Central memory CD8-positive, alpha-beta T cell (primary cell): Measurements from ENCODE around the gene SPTLC2.
"Not testable (repeated sequence)": the region's sequence is repeated elsewhere in the genome, so short reads cannot be mapped to it uniquely, and the experiment has no call there.

Experiments
- ATAC-seq: fragments of 150-1000 bp; cut with Tn5 transposase; replicated peaks from 2 replicates; pipeline ENCODE4 v1.10.0; 2022; ENCODE audit warnings: mild to moderate bottlenecking, moderate FRiP score, moderate number of reproducible peaks; ENCODE audit not compliant: poor library complexity, severe bottlenecking; ENCODE audit errors: extremely low read depth
- DNase-seq, 2 donors: peaks; one replicate each; pipeline ENCODE4 v3.0.0; 2021; ENCODE audit warnings: low spot score in 2 of 2
- H3K27ac Mint-ChIP-seq: one replicate; pipeline ENCODE4 v1.8.0; 2022; ENCODE audit warnings: low read depth, mild to moderate bottlenecking, moderate library complexity, mixed read lengths
- H3K27me3 Mint-ChIP-seq: one replicate; pipeline ENCODE4 v1.8.0; 2022; ENCODE audit warnings: mixed read lengths
- H3K36me3 Mint-ChIP-seq: one replicate; pipeline ENCODE4 v1.8.0; 2022; ENCODE audit warnings: mild to moderate bottlenecking, moderate library complexity, mixed read lengths; ENCODE audit not compliant: insufficient read depth
- H3K4me1 Mint-ChIP-seq: one replicate; pipeline ENCODE4 v1.8.0; 2022; ENCODE audit warnings: mixed read lengths
- H3K4me3 Mint-ChIP-seq: one replicate; pipeline ENCODE4 v1.8.0; 2022; ENCODE audit warnings: mild to moderate bottlenecking, moderate library complexity, mixed read lengths
- H3K9me3 Mint-ChIP-seq: one replicate; pipeline ENCODE4 v1.8.0; 2022; ENCODE audit warnings: mixed read lengths

Gene SPTLC2

DNA sequence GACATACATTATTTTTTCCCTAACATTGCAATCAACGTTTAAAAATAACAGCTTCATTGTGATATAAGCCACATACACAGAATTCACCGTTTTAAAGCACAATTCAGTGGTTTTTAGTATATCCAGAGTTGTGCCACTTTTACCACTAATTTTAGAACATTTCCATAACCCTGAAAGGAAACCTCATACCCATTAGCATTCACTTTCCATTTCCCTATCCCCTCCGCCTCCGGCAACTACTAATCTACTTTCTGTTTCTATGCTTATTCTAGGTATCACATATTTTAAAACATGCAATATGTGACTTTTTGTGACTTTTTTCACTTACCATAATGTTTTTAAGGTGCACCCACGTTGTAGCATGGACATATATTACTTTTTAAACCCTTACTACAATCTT lies 62.2 kb downstream of the SPTLC2 start:
- H3K4me1 Mint-ChIP-seq = peaks cover 4% of the 10 kb centered on the region

DNA sequence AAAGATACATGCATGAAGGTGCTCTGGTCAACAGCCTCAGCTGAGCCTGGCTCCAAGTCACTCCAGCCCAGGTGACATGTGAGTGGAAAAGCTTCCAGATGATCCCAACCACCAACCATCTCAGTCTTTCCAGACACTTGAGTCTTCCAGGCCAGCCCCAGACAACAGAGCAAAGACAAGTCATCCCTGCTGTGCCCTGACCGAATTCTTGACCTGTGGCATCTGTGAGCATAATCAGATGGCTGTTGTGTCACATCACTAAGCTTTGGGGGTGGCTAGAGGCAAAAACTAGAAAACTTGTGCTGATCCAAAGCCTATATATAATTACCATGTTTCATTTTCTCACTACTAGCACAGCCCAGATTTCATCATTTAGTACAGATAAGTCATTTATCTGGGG lies 67.0 kb downstream of the SPTLC2 start:
- ATAC-seq = no peak
- Mint-ChIP-seq H3K36me3 (peaks cover 28% of the 10 kb centered on the region), H3K4me1 (peaks cover 4% of the 10 kb centered on the region), H3K27me3 (no peaks in the 10 kb centered on the region), H3K9me3 (no peaks in the 10 kb centered on the region), H3K27ac (no peak overlapping the region), H3K4me3 (no peak overlapping the region)
- no peak for DNase-seq

More for the DNA sequence above, 62.2 kb downstream of the SPTLC2 start:
- DNase-seq = no peak
- no peaks in the 10 kb centered on the region for H3K9me3 Mint-ChIP-seq
- no peak for ATAC-seq
- H3K36me3 Mint-ChIP-seq = peaks cover 37% of the 10 kb centered on the region
- H3K4me3 Mint-ChIP-seq = no peak overlapping the region
- H3K27ac Mint-ChIP-seq = peak overlapping the region; percentile 45
- no peaks in the 10 kb centered on the region for H3K27me3 Mint-ChIP-seq

DNA sequence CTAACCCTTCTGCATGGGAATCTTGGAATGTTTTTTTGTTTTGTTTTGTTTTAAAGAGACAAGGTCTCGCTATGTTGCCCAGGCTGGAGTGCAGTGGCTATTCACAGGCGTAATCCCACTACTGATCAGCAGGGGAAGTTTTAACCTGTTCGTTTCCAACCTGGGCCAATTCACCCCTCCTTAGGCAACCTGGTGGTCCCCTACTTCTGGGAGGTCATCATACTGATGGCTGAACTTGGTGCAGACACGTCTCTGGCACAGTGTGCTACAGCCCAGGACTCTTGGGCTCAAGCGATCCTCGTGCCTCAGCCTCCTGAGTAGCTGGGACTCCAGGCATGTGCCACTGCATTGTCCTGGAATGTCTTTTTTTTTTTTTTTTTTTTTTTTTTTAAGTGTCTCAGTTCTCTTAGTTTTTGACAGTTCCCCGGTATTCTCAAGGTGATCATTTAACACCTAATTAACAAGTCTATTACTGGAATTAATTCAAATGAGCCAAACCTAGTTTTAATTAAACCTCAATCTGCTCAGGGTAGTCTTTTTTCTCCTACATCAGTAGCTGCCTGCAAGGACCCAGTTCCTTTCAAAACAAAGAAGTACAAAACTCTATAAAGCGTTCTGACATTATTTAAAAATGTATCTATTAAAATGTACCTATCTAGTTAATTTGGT lies 68.8 kb downstream of the SPTLC2 start:
- Mint-ChIP-seq H3K4me1 (no peaks in the 10 kb centered on the region), H3K4me3 (no peak overlapping the region), H3K27ac (no peak overlapping the region), H3K9me3 (no peaks in the 10 kb centered on the region), H3K36me3 (peaks cover 23% of the 10 kb centered on the region), H3K27me3 (no peaks in the 10 kb centered on the region)
- no peak for DNase-seq
- no peak for ATAC-seq

DNA sequence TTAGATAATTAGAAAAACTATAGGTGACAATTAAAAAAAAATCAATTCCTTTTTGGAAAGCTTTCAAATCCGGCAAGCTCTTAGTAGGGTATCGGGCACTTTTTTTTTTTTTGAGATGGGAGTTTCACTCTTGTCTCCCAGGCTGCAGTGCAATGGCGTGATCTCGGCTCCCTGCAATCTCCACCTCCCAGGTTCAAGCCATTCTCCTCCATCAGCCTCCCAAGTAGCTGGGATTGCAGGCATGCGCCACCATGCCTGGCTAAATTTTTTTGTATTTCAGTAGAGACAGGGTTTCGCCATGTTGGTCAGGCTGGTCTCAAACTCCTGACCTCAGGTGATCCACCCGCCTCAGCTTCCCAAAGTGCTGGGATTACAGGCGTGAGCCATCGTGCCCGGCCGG lies 71.3 kb downstream of the SPTLC2 start:
- H3K36me3 Mint-ChIP-seq = peaks cover 15% of the 10 kb centered on the region
- H3K9me3 Mint-ChIP-seq, ATAC-seq, H3K27ac Mint-ChIP-seq, DNase-seq, H3K4me3 Mint-ChIP-seq, H3K4me1 Mint-ChIP-seq, H3K27me3 Mint-ChIP-seq: not testable (repeated sequence)

GRCh38 chr14:77544571-77544970 lies 71.9 kb downstream of the SPTLC2 start:
- ATAC-seq (no peak), DNase-seq (no peak)
- Mint-ChIP-seq H3K4me1 (peaks cover 4% of the 10 kb centered on the region), H3K27ac (no peak overlapping the region), H3K27me3 (no peaks in the 10 kb centered on the region), H3K9me3 (no peaks in the 10 kb centered on the region), H3K36me3 (peaks cover 14% of the 10 kb centered on the region), H3K4me3 (no peak overlapping the region)

- Mint-ChIP-seq H3K36me3 (peaks cover 14% of the 10 kb centered on the region), H3K27me3 (no peaks in the 10 kb centered on the region), H3K9me3 (no peaks in the 10 kb centered on the region), H3K27ac (no peak overlapping the region), H3K4me3 (no peak overlapping the region), H3K4me1 (peaks cover 4% of the 10 kb centered on the region)
- DNase-seq = no peak
- no peak for ATAC-seq
These were observed 72.7 kb downstream of the SPTLC2 start for GRCh38 chr14:77543637-77544334.

DNA sequence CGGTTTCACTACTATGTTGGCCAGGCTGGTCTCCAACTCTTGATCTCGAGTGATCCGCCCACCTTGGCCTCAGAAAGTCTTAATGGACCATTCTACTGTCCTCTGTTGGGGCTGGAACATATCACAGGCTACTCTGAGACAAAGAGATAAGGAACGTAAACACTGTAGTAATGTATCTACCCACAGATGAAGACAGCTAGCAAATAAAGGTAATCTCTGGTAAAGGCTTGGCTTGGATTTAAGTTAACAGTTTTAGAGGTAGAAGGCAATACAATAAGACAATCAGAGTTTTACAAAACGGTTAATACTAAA lies 73.2 kb downstream of the SPTLC2 start:
- no peaks in the 10 kb centered on the region for H3K27me3 Mint-ChIP-seq
- H3K36me3 Mint-ChIP-seq = peaks cover 10% of the 10 kb centered on the region
- peaks cover 4% of the 10 kb centered on the region for H3K4me1 Mint-ChIP-seq
- no peak overlapping the region for H3K4me3 Mint-ChIP-seq
- no peaks in the 10 kb centered on the region for H3K9me3 Mint-ChIP-seq
- DNase-seq (no peak), ATAC-seq (no peak)
- no peak overlapping the region for H3K27ac Mint-ChIP-seq

- Mint-ChIP-seq H3K36me3 (peaks cover 8% of the 10 kb centered on the region), H3K4me1 (peaks cover 4% of the 10 kb centered on the region), H3K9me3 (no peaks in the 10 kb centered on the region), H3K27me3 (no peaks in the 10 kb centered on the region), H3K27ac (no peak overlapping the region), H3K4me3 (no peak overlapping the region)
- ATAC-seq (peak; percentile 10), DNase-seq (no peak)
These were observed 73.8 kb downstream of the SPTLC2 start for GRCh38 chr14:77542421-77543239.

DNA sequence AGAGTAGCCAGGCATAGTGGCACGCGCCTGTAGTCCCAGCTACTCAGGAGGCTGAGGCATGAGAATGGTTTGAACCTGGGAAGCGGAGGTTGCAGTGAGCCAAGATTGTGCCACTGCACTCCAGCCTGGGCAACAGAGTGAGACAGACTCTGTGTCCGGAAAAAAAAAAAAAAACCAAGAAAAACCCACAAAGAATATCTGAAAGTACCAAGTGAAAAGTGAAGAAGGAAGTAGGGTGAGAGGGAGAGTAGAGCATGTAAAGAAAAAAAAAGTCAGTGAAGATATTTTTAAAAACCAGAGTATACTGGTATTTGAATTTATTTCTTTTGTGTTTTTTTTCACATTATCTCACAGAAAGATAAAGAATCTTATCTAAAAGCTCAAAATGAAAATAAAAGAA lies 74.5 kb downstream of the SPTLC2 start:
- peaks cover 8% of the 10 kb centered on the region for H3K4me1 Mint-ChIP-seq

GRCh38 chr14:77536951-77537350 lies 79.5 kb downstream of the SPTLC2 start:
- not testable (repeated sequence) for DNase-seq, ATAC-seq, H3K9me3 Mint-ChIP-seq, H3K4me3 Mint-ChIP-seq, H3K27ac Mint-ChIP-seq, H3K27me3 Mint-ChIP-seq, H3K36me3 Mint-ChIP-seq
- H3K4me1 Mint-ChIP-seq = peaks cover 18% of the 10 kb centered on the region

More for the DNA sequence above, 74.5 kb downstream of the SPTLC2 start:
- DNase-seq (no peak), ATAC-seq (no peak)
- Mint-ChIP-seq H3K9me3 (no peaks in the 10 kb centered on the region), H3K27me3 (no peaks in the 10 kb centered on the region), H3K36me3 (peaks cover 6% of the 10 kb centered on the region), H3K27ac (no peak overlapping the region), H3K4me3 (no peak overlapping the region)

GRCh38 chr14:77531071-77531470 lies 85.4 kb downstream of the SPTLC2 start:
- Mint-ChIP-seq H3K27ac (no peak overlapping the region), H3K4me3 (no peak overlapping the region), H3K36me3 (peaks cover 15% of the 10 kb centered on the region), H3K9me3 (no peaks in the 10 kb centered on the region), H3K27me3 (no peaks in the 10 kb centered on the region), H3K4me1 (peaks cover 15% of the 10 kb centered on the region)
- no peak for DNase-seq
- no peak for ATAC-seq

GRCh38 chr14:77529963-77530362 lies 86.5 kb downstream of the SPTLC2 start:
- DNase-seq (no peak), ATAC-seq (no peak)
- Mint-ChIP-seq H3K27me3 (no peaks in the 10 kb centered on the region), H3K36me3 (peaks cover 14% of the 10 kb centered on the region), H3K4me3 (no peak overlapping the region), H3K4me1 (peaks cover 5% of the 10 kb centered on the region), H3K27ac (no peak overlapping the region), H3K9me3 (no peaks in the 10 kb centered on the region)

- Mint-ChIP-seq H3K4me3 (no peak overlapping the region), H3K4me1 (peaks cover 5% of the 10 kb centered on the region), H3K36me3 (peaks cover 16% of the 10 kb centered on the region), H3K27ac (peak overlapping the region; percentile 44), H3K9me3 (no peaks in the 10 kb centered on the region), H3K27me3 (no peaks in the 10 kb centered on the region)
- ATAC-seq (no peak), DNase-seq (no peak)
These were observed 87.2 kb downstream of the SPTLC2 start for GRCh38 chr14:77529213-77529612.
